ENCODE data around the gene NPEPL1.

NPEPL1 gene

DNA sequence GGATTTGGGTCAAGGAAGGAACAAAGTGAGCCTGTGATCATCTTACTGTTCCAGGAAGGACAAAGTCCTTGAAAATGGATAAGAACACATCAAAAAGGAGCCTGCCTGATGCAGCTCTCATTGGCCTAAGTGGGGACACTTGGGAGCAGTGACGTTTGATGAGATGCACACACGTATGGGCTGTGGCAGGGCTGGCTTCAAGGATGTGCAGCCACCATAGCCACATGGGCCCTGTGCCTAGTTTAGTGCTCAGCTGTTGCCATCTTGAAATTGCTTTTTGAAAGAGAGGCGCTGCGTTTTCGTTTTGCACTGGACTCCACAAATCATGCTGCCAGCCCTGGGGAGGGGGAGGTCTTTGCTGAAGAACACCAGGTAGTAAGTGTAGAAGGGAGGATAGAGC is 6.6 kb upstream of the NPEPL1 start:
- TF ChIP-seq, protein P1, sequence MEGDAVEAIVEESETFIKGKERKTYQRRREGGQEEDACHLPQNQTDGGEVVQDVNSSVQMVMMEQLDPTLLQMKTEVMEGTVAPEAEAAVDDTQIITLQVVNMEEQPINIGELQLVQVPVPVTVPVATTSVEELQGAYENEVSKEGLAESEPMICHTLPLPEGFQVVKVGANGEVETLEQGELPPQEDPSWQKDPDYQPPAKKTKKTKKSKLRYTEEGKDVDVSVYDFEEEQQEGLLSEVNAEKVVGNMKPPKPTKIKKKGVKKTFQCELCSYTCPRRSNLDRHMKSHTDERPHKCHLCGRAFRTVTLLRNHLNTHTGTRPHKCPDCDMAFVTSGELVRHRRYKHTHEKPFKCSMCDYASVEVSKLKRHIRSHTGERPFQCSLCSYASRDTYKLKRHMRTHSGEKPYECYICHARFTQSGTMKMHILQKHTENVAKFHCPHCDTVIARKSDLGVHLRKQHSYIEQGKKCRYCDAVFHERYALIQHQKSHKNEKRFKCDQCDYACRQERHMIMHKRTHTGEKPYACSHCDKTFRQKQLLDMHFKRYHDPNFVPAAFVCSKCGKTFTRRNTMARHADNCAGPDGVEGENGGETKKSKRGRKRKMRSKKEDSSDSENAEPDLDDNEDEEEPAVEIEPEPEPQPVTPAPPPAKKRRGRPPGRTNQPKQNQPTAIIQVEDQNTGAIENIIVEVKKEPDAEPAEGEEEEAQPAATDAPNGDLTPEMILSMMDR (IDR thresholded peaks at IDR 0.05; ENCODE audit: extremely low read depth, missing control alignments), result no peak
- DNase-seq (ENCODE audit: low spot score), result no peak

DNA sequence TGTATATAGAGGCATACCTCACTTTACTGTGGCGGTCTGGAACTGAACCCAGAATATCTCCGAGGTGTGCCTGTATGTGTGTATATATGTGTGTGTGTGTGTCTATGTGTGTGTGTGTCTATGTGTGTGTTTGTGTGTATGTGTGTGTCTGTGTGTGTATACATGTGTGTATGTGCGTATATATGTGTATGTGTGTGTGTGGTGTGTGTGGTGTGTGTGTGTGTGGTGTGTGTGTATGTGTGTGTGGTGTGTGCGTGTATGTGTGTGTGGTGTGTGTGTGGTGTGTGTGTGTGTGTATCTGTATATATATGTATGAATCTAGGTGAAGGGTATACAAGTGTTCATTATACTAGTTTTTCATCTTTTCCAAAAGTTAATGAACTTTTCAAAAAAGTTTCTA is 4.2 kb upstream of the NPEPL1 start:
- no peak for DNase-seq (ENCODE audit: low spot score)
- TF ChIP-seq, protein P1 (IDR thresholded peaks at IDR 0.05; ENCODE audit: extremely low read depth, missing control alignments), result no peak

DNA sequence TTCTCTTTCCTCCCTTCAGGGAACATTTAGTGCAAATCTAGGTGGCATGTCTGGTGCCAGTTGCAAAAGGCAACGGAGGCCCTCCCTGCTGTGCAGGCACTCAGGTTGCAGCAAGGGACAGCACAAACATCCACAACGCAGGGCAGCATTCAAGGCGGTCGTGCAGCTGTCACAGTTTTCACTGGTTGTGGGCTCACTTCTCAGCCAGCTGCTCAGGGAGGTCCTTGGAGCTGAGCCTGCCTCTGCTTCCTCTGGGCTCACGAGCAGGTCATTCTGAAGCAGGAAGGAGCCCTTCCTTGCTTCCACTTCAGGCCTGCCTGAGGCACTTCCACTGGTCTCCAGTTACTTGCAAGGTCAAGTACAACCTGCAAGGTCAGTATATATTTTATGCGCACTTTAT is 3.8 kb upstream of the NPEPL1 start:
- DNase-seq (ENCODE audit: low spot score), result no peak

DNA sequence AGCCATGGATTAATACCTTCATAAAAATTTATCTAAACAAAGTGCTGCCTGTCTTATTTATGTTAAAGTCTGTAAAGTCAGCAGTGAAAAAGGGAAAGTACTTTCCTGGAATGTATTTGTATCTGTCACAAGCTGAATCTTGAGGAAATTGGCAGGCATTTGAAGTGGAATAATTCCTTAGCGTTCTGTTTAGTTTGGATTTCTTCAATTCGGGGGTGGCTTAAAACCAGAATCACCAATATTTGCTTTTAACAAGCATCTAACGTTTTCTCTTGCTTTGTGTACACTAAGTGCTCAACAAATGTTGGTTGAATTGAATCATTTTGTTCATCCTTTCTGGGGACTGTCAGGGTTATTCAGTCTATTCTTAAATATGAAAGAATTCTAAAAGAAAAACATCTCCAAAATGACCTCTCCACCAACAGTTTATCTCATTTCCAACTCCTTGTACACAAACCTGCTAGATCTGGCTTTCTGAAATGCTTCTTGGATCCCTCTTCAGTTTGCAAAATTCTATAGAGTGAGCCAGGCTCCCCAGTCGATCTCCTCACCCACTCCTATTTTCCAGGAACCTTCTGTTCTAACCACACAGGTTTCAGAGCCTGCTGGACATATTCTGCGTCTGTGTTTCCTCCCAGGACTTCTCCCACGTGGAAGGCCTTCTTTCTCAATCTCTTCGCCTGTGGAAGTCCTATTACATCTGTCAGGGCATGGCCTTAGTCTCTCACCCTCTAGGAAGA is 2.0 kb upstream of the NPEPL1 start:
- no peak for DNase-seq (ENCODE audit: low spot score)

More for the DNA sequence above, 3.8 kb upstream of the NPEPL1 start:
- TF ChIP-seq, protein P1 (IDR thresholded peaks at IDR 0.05; ENCODE audit: extremely low read depth, missing control alignments), result no peak

DNA sequence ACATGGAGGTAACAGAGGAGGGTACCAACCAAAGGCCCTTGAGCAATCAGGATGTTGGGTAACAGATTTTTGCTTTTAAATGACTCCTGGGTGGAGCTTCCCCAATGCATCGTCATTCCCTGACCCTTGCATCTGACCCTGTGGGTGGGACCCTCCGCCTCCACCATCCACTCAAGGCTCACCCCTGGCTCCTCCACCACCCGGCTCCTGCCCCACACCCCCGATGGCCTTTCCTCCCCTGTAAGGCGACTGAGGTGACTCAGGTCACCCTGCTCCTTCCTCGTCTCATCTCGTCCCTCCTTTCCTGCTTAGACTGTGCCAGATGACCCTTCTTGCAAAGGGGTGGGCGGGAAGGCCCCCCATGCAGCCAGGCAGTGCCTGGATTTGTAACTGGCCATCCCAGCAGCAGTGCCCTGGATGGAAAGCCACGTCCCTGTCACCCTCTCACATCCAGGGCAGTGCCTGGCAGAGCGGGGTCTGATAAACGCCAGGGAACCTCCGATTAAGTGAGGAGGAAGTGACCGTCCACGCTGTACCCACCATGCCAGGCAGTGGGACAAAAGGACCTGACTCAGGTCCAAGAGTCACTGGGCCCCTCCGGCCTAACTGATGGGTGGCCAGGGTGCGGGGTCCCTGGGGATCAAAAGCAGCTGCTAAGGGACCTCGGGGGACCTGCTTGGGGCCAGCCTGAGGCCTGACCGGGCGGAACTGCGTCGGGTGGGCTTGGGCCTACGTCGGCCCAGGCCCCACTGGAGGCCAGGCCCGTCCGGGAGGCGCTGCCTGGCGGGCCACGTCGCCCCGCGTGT is 624 bp upstream of the NPEPL1 start:
- TF ChIP-seq, protein P1 (IDR thresholded peaks at IDR 0.05; ENCODE audit: extremely low read depth, missing control alignments), result no peak
- DNase-seq (ENCODE audit: low spot score), result no peak

More for the DNA sequence above, 2.0 kb upstream of the NPEPL1 start:
- TF ChIP-seq, protein P1 (IDR thresholded peaks at IDR 0.05; ENCODE audit: extremely low read depth, missing control alignments), result no peak

DNA sequence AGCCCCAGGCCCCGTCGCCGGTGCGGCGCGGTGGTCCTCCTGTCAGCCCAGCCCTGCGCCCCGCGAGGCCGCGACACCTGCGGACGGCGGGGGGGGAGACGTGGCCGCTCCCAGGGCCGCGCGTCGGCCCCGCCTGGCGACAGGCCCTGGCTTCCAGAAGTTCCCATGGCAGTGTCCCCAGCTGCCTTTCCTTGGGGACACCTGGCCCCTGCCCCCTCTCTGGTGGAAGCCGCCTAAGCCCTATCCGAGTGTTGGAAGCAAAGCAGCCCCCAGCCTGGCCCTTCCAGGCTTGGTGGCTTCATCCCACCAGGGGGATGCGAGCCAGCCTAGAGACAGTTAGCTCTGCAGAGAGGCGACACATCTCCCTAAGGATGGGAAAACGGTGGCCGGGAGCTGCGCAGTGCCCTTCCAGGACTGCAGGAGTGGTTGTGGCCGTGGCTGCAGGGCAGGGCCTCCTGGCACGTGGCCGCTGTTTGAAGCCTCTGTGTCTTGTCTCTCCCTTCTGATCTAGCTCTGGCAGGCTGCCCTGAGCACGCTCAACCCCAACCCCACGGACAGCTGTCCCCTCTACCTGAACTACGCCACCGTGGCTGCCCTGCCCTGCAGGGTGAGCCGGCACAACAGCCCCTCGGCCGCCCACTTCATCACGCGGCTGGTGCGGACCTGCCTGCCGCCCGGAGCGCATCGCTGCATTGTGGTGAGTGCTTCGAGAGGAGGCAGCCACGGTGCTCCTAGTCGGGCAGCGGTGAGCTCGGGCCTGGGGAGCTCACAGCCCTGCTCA is 816 bp downstream of the NPEPL1 start:
- TF ChIP-seq, protein P1 (IDR thresholded peaks at IDR 0.05; ENCODE audit: extremely low read depth, missing control alignments), result no peak
- DNase-seq (ENCODE audit: low spot score), result peak; percentile 48

Measured in GM20000 (cell line).